HEK293 (cell line): ENCODE measurements around the gene LGI2.

Experiments used
- PRDM1 ChIP-seq: fragments of 450-650 bp; formaldehyde crosslinking; IDR thresholded peaks from 2 replicates; pipeline ENCODE4; 2016; ENCODE audit warnings: missing biosample characterization, missing genetic modification characterization
- REST ChIP-seq: fragments of 450-650 bp; formaldehyde crosslinking; IDR thresholded peaks from 2 replicates; pipeline ENCODE4 v1.5.1; 2016; ENCODE audit warnings: missing biosample characterization, missing genetic modification characterization
- ZBTB49 ChIP-seq: fragments of 450-650 bp; formaldehyde crosslinking; IDR thresholded peaks from 2 replicates; pipeline ENCODE4 v1.5.1; 2016; ENCODE audit warnings: missing biosample characterization, missing genetic modification characterization, low read depth
- ZFP69B ChIP-seq: fragments of 450-650 bp; formaldehyde crosslinking; IDR thresholded peaks from 2 replicates; pipeline ENCODE4 v1.5.1; 2016; ENCODE audit warnings: missing biosample characterization, missing genetic modification characterization
- ZNF391 ChIP-seq: fragments of 450-650 bp; formaldehyde crosslinking; IDR thresholded peaks from 2 replicates; pipeline ENCODE4 v1.5.1; 2016; ENCODE audit warnings: low read depth, missing biosample characterization, missing genetic modification characterization, borderline replicate concordance
- ZNF521 ChIP-seq: fragments of 450-650 bp; formaldehyde crosslinking; IDR thresholded peaks from 2 replicates; pipeline ENCODE4 v1.5.1; 2017; ENCODE audit warnings: missing biosample characterization, mild to moderate bottlenecking, missing genetic modification characterization
- ZNF660 ChIP-seq: fragments of 450-650 bp; IDR thresholded peaks from 2 replicates; pipeline ENCODE4 v1.5.1; 2018; ENCODE audit warnings: missing biosample characterization, mild to moderate bottlenecking, missing genetic modification characterization
- ZNF776 ChIP-seq: fragments of 450-650 bp; formaldehyde crosslinking; IDR thresholded peaks from 2 replicates; pipeline ENCODE4 v1.5.0; 2017; ENCODE audit warnings: missing biosample characterization, missing genetic modification characterization, borderline replicate concordance
- ZSCAN5A ChIP-seq: fragments of 450-650 bp; formaldehyde crosslinking; IDR thresholded peaks from 2 replicates; pipeline ENCODE4 v1.5.1; 2016; ENCODE audit warnings: missing biosample characterization, missing genetic modification characterization
- TF ChIP-seq, protein P1 (sequence below): fragments of 450-650 bp; formaldehyde crosslinking; IDR thresholded peaks from 2 replicates; pipeline ENCODE4 v1.5.1; 2016; ENCODE audit warnings: missing biosample characterization, missing genetic modification characterization, borderline replicate concordance
- TF ChIP-seq, protein P2 (sequence below): IDR thresholded peaks from 2 replicates; pipeline ENCODE4 v1.6.1; 2011; ENCODE audit warnings: mild to moderate bottlenecking, low read depth, low read length, borderline replicate concordance

Gene LGI2

GRCh38 chr4:25012655-25013054 is 18.1 kb downstream of the LGI2 start (continued):
- TF ChIP-seq ZSCAN5A, result no peak
- TF ChIP-seq ZNF776 (tag by site-specific recombination), result no peak
- TF ChIP-seq, protein P1, sequence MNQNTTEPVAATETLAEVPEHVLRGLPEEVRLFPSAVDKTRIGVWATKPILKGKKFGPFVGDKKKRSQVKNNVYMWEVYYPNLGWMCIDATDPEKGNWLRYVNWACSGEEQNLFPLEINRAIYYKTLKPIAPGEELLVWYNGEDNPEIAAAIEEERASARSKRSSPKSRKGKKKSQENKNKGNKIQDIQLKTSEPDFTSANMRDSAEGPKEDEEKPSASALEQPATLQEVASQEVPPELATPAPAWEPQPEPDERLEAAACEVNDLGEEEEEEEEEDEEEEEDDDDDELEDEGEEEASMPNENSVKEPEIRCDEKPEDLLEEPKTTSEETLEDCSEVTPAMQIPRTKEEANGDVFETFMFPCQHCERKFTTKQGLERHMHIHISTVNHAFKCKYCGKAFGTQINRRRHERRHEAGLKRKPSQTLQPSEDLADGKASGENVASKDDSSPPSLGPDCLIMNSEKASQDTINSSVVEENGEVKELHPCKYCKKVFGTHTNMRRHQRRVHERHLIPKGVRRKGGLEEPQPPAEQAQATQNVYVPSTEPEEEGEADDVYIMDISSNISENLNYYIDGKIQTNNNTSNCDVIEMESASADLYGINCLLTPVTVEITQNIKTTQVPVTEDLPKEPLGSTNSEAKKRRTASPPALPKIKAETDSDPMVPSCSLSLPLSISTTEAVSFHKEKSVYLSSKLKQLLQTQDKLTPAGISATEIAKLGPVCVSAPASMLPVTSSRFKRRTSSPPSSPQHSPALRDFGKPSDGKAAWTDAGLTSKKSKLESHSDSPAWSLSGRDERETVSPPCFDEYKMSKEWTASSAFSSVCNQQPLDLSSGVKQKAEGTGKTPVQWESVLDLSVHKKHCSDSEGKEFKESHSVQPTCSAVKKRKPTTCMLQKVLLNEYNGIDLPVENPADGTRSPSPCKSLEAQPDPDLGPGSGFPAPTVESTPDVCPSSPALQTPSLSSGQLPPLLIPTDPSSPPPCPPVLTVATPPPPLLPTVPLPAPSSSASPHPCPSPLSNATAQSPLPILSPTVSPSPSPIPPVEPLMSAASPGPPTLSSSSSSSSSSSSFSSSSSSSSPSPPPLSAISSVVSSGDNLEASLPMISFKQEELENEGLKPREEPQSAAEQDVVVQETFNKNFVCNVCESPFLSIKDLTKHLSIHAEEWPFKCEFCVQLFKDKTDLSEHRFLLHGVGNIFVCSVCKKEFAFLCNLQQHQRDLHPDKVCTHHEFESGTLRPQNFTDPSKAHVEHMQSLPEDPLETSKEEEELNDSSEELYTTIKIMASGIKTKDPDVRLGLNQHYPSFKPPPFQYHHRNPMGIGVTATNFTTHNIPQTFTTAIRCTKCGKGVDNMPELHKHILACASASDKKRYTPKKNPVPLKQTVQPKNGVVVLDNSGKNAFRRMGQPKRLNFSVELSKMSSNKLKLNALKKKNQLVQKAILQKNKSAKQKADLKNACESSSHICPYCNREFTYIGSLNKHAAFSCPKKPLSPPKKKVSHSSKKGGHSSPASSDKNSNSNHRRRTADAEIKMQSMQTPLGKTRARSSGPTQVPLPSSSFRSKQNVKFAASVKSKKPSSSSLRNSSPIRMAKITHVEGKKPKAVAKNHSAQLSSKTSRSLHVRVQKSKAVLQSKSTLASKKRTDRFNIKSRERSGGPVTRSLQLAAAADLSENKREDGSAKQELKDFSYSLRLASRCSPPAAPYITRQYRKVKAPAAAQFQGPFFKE (tag by site-specific recombination), result no peak
- TF ChIP-seq ZBTB49 (tag by site-specific recombination), result no peak
- TF ChIP-seq ZNF391, result no peak
- TF ChIP-seq, protein P2, sequence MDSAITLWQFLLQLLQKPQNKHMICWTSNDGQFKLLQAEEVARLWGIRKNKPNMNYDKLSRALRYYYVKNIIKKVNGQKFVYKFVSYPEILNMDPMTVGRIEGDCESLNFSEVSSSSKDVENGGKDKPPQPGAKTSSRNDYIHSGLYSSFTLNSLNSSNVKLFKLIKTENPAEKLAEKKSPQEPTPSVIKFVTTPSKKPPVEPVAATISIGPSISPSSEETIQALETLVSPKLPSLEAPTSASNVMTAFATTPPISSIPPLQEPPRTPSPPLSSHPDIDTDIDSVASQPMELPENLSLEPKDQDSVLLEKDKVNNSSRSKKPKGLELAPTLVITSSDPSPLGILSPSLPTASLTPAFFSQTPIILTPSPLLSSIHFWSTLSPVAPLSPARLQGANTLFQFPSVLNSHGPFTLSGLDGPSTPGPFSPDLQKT, result no peak
- no peak for TF ChIP-seq PRDM1 (tag by site-specific recombination)
- TF ChIP-seq ZFP69B (tag by site-specific recombination), result no peak
- TF ChIP-seq ZNF660 (tag by site-specific recombination), result no peak
- no peak for TF ChIP-seq ZNF521
- TF ChIP-seq REST (tag by site-specific recombination), result no peak
- TF ChIP-seq, all 188 proteins: peak for 0
